GM18517 (cell line): ENCODE results near the gene CNKSR3.

Experiments
- ATAC-seq: cut with Tn5 transposase; IDR thresholded peaks from one replicate; pipeline ENCODE4 v1.9.1; 2021; ENCODE audit warnings: mild to moderate bottlenecking, moderate library complexity; ENCODE audit not compliant: unreplicated experiment

CNKSR3 gene

GRCh38 chr6:154356690-154357089 is 153.8 kb downstream of the CNKSR3 start, which contains the start of gene IPCEF1:
Gene IPCEF1 (minus strand): TSS chr6:154356803. CDS start chr6:154265947, 90,856 bp downstream.
- ATAC-seq: peak; percentile 18

- no peak for ATAC-seq
Observed at GRCh38 chr6:154356113-154356512, 154.4 kb downstream of the CNKSR3 start.

GRCh38 chr6:154354265-154354777 is 156.2 kb downstream of the CNKSR3 start:
- ATAC-seq: no peak

GRCh38 chr6:154353626-154354025 is 156.9 kb downstream of the CNKSR3 start:
- ATAC-seq: no peak

- peak; percentile 74 for ATAC-seq
Observed at GRCh38 chr6:154352898-154353585, 157.4 kb downstream of the CNKSR3 start.

GRCh38 chr6:154350293-154350692 is 160.2 kb downstream of the CNKSR3 start:
- ATAC-seq: no peak

GRCh38 chr6:154347981-154348380 is 162.5 kb downstream of the CNKSR3 start:
- no peak for ATAC-seq

- ATAC-seq: no peak
Observed at GRCh38 chr6:154345811-154346210, 164.7 kb downstream of the CNKSR3 start.

GRCh38 chr6:154343473-154344308 is 166.8 kb downstream of the CNKSR3 start:
- no peak for ATAC-seq

GRCh38 chr6:154341871-154342270 is 168.6 kb downstream of the CNKSR3 start:
- ATAC-seq: no peak

- no peak for ATAC-seq
Observed at GRCh38 chr6:154341336-154341735, 169.1 kb downstream of the CNKSR3 start.
